Measurements from ENCODE around the gene GXYLT1.

GRCh38 chr12:42172441-42173210 is 28.0 kb upstream of the GXYLT1 start:
- TF ChIP-seq BRCA1 (CRISPR knock-in tag; IDR thresholded peaks at IDR 0.05) (no peak), CTCF (CRISPR knock-in tag; IDR thresholded peaks at IDR 0.05) (no peak), NFE2 (CRISPR knock-in tag; IDR thresholded peaks at IDR 0.05) (no peak), SMAD3 (CRISPR knock-in tag; IDR thresholded peaks at IDR 0.05) (no peak), ATF2 (CRISPR knock-in tag; IDR thresholded peaks at IDR 0.05) (no peak), MAX (IDR thresholded peaks at IDR 0.05) (no peak), SIN3A (IDR thresholded peaks at IDR 0.05; ENCODE audit: borderline replicate concordance, low read depth, low read length) (no peak), ARNT (IDR thresholded peaks at IDR 0.05) (no peak)
- TF ChIP-seq, protein P1, sequence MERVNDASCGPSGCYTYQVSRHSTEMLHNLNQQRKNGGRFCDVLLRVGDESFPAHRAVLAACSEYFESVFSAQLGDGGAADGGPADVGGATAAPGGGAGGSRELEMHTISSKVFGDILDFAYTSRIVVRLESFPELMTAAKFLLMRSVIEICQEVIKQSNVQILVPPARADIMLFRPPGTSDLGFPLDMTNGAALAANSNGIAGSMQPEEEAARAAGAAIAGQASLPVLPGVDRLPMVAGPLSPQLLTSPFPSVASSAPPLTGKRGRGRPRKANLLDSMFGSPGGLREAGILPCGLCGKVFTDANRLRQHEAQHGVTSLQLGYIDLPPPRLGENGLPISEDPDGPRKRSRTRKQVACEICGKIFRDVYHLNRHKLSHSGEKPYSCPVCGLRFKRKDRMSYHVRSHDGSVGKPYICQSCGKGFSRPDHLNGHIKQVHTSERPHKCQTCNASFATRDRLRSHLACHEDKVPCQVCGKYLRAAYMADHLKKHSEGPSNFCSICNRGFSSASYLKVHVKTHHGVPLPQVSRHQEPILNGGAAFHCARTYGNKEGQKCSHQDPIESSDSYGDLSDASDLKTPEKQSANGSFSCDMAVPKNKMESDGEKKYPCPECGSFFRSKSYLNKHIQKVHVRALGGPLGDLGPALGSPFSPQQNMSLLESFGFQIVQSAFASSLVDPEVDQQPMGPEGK (CRISPR knock-in tag; IDR thresholded peaks at IDR 0.05): no peak

Data from HepG2 (cell line).